OCI-LY3 (cell line): Measurements from ENCODE around the gene TSPAN3.

Experiments used
- CTCF ChIP-seq: fragments of 200-600, 300-600 bp; sonication (generic); IDR thresholded peaks from 2 replicates; pipeline ENCODE4 v1.5.1; 2014; ENCODE audit warnings: antibody characterized with exemption, low read length, low read depth
- EZH2phosphoT487 ChIP-seq: fragments of 200-600 bp; shearing (Covaris generic); IDR thresholded peaks from 2 replicates; pipeline ENCODE4 v1.6.1; 2018; ENCODE audit warnings: antibody characterized with exemption, mixed run types, low read depth

- TF ChIP-seq CTCF (no peak), EZH2phosphoT487 (no peak)
Measured at GRCh38 chr15:77070180-77070494, 772 bp downstream of the TSPAN3 start.
